Keratinocyte (primary cell): ENCODE data around the gene CNTNAP2. TPM values are rescaled to one million over a fixed set of nuclear protein-coding genes. Genes with fewer than 3 reads are reported as not detected.

ENCODE experiments used
- DNase-seq: peaks from one replicate; pipeline ENCODE4 v3.0.0-alpha.2; 2011; ENCODE audit warnings: low read depth, missing footprints, low spot score
- FAIRE-seq: peaks from 2 replicates; lab custom pipeline; 2011; peaks lifted over from hg19 to GRCh38; lab: Jason Lieb, UNC
- H2AFZ ChIP-seq: 2 replicates; pipeline ENCODE4 v1.6.0; 2012; ENCODE audit warnings: low read length, control low read depth, inconsistent platforms; ENCODE audit not compliant: control insufficient read depth
- H3K27ac ChIP-seq: 2 replicates; pipeline ENCODE4 v1.5.1; 2011; ENCODE audit warnings: low read length; ENCODE audit not compliant: control insufficient read depth, insufficient read depth
- H3K27me3 ChIP-seq: 3 replicates; pipeline ENCODE4 v1.6.0; 2011; ENCODE audit warnings: low read length; ENCODE audit not compliant: control insufficient read depth, insufficient read depth; ENCODE audit errors: extremely low read depth
- H3K36me3 ChIP-seq, 2 experiments: 2 replicates in 1 of 2; 3 replicates in 1 of 2; pipeline ENCODE4 v1.5.1; 2011; ENCODE audit warnings: low read length in 2 of 2, mild to moderate bottlenecking in 1 of 2; ENCODE audit not compliant: control insufficient read depth in 2 of 2, insufficient read depth in 2 of 2; ENCODE audit errors: extremely low read depth in 1 of 2
- H3K4me1 ChIP-seq: 3 replicates; pipeline ENCODE4 v1.5.1; 2011; ENCODE audit warnings: low read length; ENCODE audit not compliant: control insufficient read depth, insufficient read depth; ENCODE audit errors: extremely low read depth
- H3K4me2 ChIP-seq: 3 replicates; pipeline ENCODE4 v1.6.0; 2011; ENCODE audit warnings: low read depth, low read length; ENCODE audit not compliant: control insufficient read depth, insufficient read depth; ENCODE audit errors: extremely low read depth
- H3K4me3 ChIP-seq, 3 experiments: fragments of 200-600 bp in 1 of 3; sonication (generic) in 1 of 3; 2 replicates in 2 of 3; 3 replicates in 1 of 3; pipeline ENCODE4 v1.5.1; 2011 to 2016; ENCODE audit warnings: low read length in 3 of 3, mild to moderate bottlenecking in 3 of 3, control low read depth in 2 of 3, inconsistent platforms in 1 of 3, low read depth in 1 of 3, mixed read lengths in 1 of 3, mixed run types in 1 of 3, moderate library complexity in 1 of 3; ENCODE audit not compliant: control insufficient read depth in 2 of 3, insufficient read depth in 2 of 3; ENCODE audit errors: extremely low read depth in 1 of 3
- H3K79me2 ChIP-seq: 2 replicates; pipeline ENCODE4 v1.6.0; 2012; ENCODE audit warnings: low read length; ENCODE audit not compliant: control insufficient read depth, insufficient read depth
- H3K9ac ChIP-seq: 3 replicates; pipeline ENCODE4 v1.6.0; 2011; ENCODE audit warnings: low read length; ENCODE audit not compliant: control insufficient read depth, insufficient read depth; ENCODE audit errors: extremely low read depth
- H3K9me1 ChIP-seq: 3 replicates; pipeline ENCODE4 v1.6.0; 2011; ENCODE audit warnings: low read length; ENCODE audit not compliant: control insufficient read depth, insufficient read depth; ENCODE audit errors: extremely low read depth
- H3K9me3 ChIP-seq: 2 replicates; pipeline ENCODE4 v1.5.1; 2012; ENCODE audit warnings: low read depth, low read length; ENCODE audit not compliant: control insufficient read depth
- H4K20me1 ChIP-seq: 3 replicates; pipeline ENCODE4 v1.6.0; 2011; ENCODE audit warnings: low read length; ENCODE audit not compliant: control insufficient read depth, insufficient read depth; ENCODE audit errors: extremely low read depth
- EZH2 ChIP-seq: IDR thresholded peaks from one replicate; pipeline ENCODE4 v1.6.1; 2012; ENCODE audit warnings: inconsistent platforms, mild to moderate bottlenecking, low read length, moderate library complexity
- dilution Hi-C: fragments of 300-500 bp; cut with MboI; formaldehyde crosslinking; loops from one replicate; pipeline ENCODE4 v1.7.0; 2020; ENCODE audit warnings: low sequenced_read_pairs; ENCODE audit not compliant: extremely low pct_ligation_motif_present
- polyA plus RNA-seq, 5 experiments: library from polyadenylated mRNA; depleted of rRNA in 3 of 5; stranded (reverse) in 3 of 5; stranded (forward) in 1 of 5; unstranded in 1 of 5; fragments of >200 nt; gene quantifications; 1 replicate in 1 of 5; 2 replicates in 3 of 5; 3 replicates in 1 of 5; pipeline versions ENCODE4 v1.2.1 to v1.2.3, GENCODE V29; 2011 to 2012; ENCODE audit warnings: missing spikeins in 2 of 5, low read depth in 1 of 5, low replicate concordance in 1 of 5
- TF ChIP-seq, protein P1 (sequence below), 3 experiments: IDR thresholded peaks in 1 of 3; conservative IDR thresholded peaks in 1 of 3; optimal IDR thresholded peaks in 1 of 3; 2 replicates in 2 of 3; 3 replicates in 1 of 3; pipeline versions ENCODE3 to v1.5.1; 2011; ENCODE audit warnings: low read length in 3 of 3, mild to moderate bottlenecking in 3 of 3, moderate library complexity in 2 of 3, control low read depth in 1 of 3, inconsistent platforms in 1 of 3; ENCODE audit not compliant: insufficient read depth in 2 of 3; ENCODE audit errors: extremely low read depth in 1 of 3

CNTNAP2 gene
- polyA plus RNA-seq, 1 donor (not counting 4 experiments of a cell fraction or from before 2014, with no cell fraction given) = 1.4 TPM

- DNase-seq = no peak
- TF ChIP-seq, protein P1, sequence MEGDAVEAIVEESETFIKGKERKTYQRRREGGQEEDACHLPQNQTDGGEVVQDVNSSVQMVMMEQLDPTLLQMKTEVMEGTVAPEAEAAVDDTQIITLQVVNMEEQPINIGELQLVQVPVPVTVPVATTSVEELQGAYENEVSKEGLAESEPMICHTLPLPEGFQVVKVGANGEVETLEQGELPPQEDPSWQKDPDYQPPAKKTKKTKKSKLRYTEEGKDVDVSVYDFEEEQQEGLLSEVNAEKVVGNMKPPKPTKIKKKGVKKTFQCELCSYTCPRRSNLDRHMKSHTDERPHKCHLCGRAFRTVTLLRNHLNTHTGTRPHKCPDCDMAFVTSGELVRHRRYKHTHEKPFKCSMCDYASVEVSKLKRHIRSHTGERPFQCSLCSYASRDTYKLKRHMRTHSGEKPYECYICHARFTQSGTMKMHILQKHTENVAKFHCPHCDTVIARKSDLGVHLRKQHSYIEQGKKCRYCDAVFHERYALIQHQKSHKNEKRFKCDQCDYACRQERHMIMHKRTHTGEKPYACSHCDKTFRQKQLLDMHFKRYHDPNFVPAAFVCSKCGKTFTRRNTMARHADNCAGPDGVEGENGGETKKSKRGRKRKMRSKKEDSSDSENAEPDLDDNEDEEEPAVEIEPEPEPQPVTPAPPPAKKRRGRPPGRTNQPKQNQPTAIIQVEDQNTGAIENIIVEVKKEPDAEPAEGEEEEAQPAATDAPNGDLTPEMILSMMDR (optimal IDR thresholded peaks at IDR 0.05 in 1 of 3, IDR thresholded peaks at IDR 0.05 in 1 of 3, conservative IDR thresholded peaks at IDR 0.05 in 1 of 3; ENCODE audit: extremely low read depth in 1 of 3, insufficient read depth in 2 of 3, low read length in 3 of 3) = no peak
- TF ChIP-seq EZH2 = no peak
These were observed 1977.0 kb downstream of the CNTNAP2 start for GRCh38 chr7:148093375-148094166.

DNA sequence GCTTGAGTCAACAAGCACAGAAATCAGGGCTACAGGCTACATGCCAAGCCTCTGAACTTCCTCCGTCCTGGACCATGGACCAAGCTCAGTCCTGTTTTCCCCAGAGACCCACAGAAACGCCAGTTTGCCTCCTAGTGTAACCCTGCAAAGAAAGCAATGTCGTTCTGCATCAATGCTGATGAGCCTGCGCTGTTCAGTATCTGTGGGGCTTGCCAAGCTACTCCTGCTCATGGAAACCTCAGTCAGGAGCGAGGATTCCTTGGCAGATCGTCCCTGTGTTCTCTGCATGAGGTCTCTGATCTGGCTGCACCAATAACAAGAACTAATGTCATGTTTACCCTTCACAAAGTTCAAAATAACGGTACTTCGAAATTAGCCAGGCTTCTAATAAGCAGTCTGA lies 1978.5 kb downstream of the CNTNAP2 start:
- no peaks in the 10 kb centered on the region for H3K9me1 ChIP-seq

More at GRCh38 chr7:148093375-148094166, 1977.0 kb downstream of the CNTNAP2 start:
- H2AFZ ChIP-seq = no peak overlapping the region
- no peak overlapping the region for H3K4me2 ChIP-seq
- H3K9me3 ChIP-seq = no peaks in the 10 kb centered on the region
- no peak overlapping the region for H3K27ac ChIP-seq
- no peak overlapping the region for H3K4me3 ChIP-seq
- FAIRE-seq = no peak
- no peaks in the 10 kb centered on the region for H3K79me2 ChIP-seq
- H3K36me3 ChIP-seq = no peaks in the 10 kb centered on the region
- dilution Hi-C loops = no loop called here
- no peaks in the 10 kb centered on the region for H3K27me3 ChIP-seq
- no peak overlapping the region for H3K9ac ChIP-seq
- no peaks in the 10 kb centered on the region for H3K4me1 ChIP-seq
- H4K20me1 ChIP-seq = no peaks in the 10 kb centered on the region
- H3K9me1 ChIP-seq = no peaks in the 10 kb centered on the region

More for the DNA sequence above, 1978.5 kb downstream of the CNTNAP2 start:
- Histone ChIP-seq H3K4me1 (no peaks in the 10 kb centered on the region), H2AFZ (no peak overlapping the region), H4K20me1 (no peaks in the 10 kb centered on the region), H3K4me2 (no peak overlapping the region), H3K79me2 (no peaks in the 10 kb centered on the region), H3K4me3 (no peak overlapping the region), H3K27ac (no peak overlapping the region), H3K9me3 (no peaks in the 10 kb centered on the region), H3K36me3 (no peaks in the 10 kb centered on the region), H3K9ac (no peak overlapping the region), H3K27me3 (no peaks in the 10 kb centered on the region)
- DNase-seq = no peak
- TF ChIP-seq EZH2 = no peak
- TF ChIP-seq, protein P1 (optimal IDR thresholded peaks at IDR 0.05 in 1 of 3, IDR thresholded peaks at IDR 0.05 in 1 of 3, conservative IDR thresholded peaks at IDR 0.05 in 1 of 3; ENCODE audit: extremely low read depth in 1 of 3, insufficient read depth in 2 of 3, low read length in 3 of 3) = no peak
- dilution Hi-C loops = no loop called here
- FAIRE-seq = no peak
